Vagina (tissue), 2 donors: ENCODE data around the gene NPC1.

Source experiments
- CTCF ChIP-seq, 3 experiments: fragments of 450-650 bp in 2 of 3; fragments of 200-600 bp in 1 of 3; sonication (generic) in 1 of 3; IDR thresholded peaks; one replicate each; pipeline ENCODE4 v1.5.1; 2017 to 2019; ENCODE audit warnings: antibody characterized with exemption in 3 of 3, mild to moderate bottlenecking in 2 of 3, moderate library complexity in 2 of 3
- POLR2AphosphoS5 ChIP-seq, 2 donors: sonication (generic); formaldehyde crosslinking; IDR thresholded peaks; one replicate each; pipeline ENCODE4 v1.9.0; 2017; ENCODE audit warnings: antibody characterized with exemption in 2 of 2, mild to moderate bottlenecking in 2 of 2, low read depth in 1 of 2; ENCODE audit not compliant: insufficient read depth in 1 of 2

GRCh38 chr18:23498117-23498516, 88.2 kb downstream of the NPC1 start:
- no peak for TF ChIP-seq CTCF (IDR thresholded peaks at IDR 0.05)
- no peak for TF ChIP-seq POLR2AphosphoS5 (IDR thresholded peaks at IDR 0.05; ENCODE audit: insufficient read depth in 1 of 2, low read depth in 1 of 2)
